ENCODE measurements around the gene STARD7.

Gene STARD7

DNA sequence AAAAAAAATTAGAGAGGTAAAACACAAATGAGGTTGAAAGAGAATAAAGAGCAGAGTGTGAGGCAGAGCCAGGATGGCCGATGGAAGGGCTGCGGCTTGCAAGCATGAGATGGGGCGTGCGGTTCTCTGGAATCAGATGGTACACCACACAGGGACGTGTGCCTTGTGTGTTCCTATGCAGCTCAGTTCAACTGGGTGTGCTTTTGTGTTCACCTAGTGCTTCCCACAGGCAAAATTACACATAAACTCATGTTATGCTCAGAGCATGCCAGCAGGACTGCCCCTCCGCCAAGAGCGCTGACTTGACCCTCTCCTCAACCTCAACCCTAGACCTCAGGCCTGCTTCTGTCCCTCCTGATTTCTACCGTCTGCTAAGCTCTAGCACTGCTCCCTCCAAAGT, 24.4 kb downstream of the STARD7 start:
- TF ChIP-seq, protein P1, sequence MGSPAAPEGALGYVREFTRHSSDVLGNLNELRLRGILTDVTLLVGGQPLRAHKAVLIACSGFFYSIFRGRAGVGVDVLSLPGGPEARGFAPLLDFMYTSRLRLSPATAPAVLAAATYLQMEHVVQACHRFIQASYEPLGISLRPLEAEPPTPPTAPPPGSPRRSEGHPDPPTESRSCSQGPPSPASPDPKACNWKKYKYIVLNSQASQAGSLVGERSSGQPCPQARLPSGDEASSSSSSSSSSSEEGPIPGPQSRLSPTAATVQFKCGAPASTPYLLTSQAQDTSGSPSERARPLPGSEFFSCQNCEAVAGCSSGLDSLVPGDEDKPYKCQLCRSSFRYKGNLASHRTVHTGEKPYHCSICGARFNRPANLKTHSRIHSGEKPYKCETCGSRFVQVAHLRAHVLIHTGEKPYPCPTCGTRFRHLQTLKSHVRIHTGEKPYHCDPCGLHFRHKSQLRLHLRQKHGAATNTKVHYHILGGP (tag by site-specific recombination; IDR thresholded peaks at IDR 0.05) = no peak
- Histone ChIP-seq H3K27ac (ENCODE audit: extremely low read depth, low read depth, low read length) (no peak overlapping the region), H3K9me3 (ENCODE audit: control insufficient read depth, insufficient read depth, low read depth, low read length) (no peaks in the 10 kb centered on the region), H3K36me3 (ENCODE audit: control insufficient read depth in 2 of 2, insufficient read depth in 1 of 2, low read length in 2 of 2) (peaks cover 39 to 47% of the 10 kb centered on the region in 2 experiments), H3K4me3 (ENCODE audit: low read depth, low read length) (no peak overlapping the region), H3K4me1 (ENCODE audit: control insufficient read depth, insufficient read depth, low read length) (peaks cover 2% of the 10 kb centered on the region; the same call in 1 of the 2 replicates)
- POLR2A ChIA-PET = no interaction called here
- CTCF ChIA-PET = no interaction called here

DNA sequence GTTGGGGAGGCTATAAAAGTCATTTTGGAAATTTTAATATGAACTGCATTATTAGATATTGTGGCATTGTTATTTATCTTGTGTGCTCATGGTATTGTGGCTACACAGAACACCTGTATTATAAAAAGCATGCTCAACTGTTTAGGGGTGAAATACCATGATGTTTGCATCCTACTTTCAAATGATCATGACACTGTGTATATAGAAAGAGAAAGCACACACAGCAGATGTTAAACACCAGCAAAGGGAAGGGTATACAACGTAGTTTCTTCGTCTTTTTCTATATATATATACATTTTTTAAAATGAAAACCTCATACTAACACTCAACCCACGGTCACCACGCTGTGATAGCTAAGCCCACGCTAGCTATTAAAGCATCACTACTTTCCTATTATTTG, 27.1 kb downstream of the STARD7 start:
- H3K36me3 ChIP-seq (ENCODE audit: control insufficient read depth in 2 of 2, insufficient read depth in 1 of 2, low read length in 2 of 2) = peaks cover 12 to 26% of the 10 kb centered on the region in 2 experiments
- H3K4me3 ChIP-seq (ENCODE audit: low read depth, low read length) = no peak overlapping the region
- H3K27ac ChIP-seq (ENCODE audit: extremely low read depth, low read depth, low read length) = no peak overlapping the region
- no peak for TF ChIP-seq ZNF114 (tag by site-specific recombination; IDR thresholded peaks at IDR 0.05)
- H3K4me1 ChIP-seq (ENCODE audit: control insufficient read depth, insufficient read depth, low read length) = peaks cover 2% of the 10 kb centered on the region; the same call in 1 of the 2 replicates
- no peaks in the 10 kb centered on the region for H3K9me3 ChIP-seq (ENCODE audit: control insufficient read depth, insufficient read depth, low read depth, low read length)
- CTCF ChIA-PET = interaction anchor here (1.5 kb wide), 1 partner anchor 43 kb away, joined by 4 read pairs; the partner anchor contains the start of gene ASTL
- POLR2A ChIA-PET = no interaction called here

DNA sequence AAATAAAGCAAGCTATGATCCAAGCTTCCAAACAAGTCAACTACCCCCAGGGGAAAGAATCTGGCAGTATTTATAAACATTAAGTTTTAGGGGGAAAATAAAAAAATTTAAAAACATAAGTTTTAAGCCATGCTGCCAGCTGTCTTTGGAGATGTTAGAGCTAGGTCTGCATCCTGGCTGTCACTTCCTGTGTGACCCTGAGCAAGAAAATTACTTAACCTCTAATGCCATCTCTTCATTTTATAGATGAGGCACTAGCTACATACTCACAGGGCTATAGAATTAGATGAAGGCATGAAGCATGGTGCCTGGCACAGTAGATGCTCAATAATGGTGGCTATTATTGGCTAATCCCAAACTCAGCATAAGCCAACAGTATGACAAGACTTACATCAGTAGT, 28.1 kb downstream of the STARD7 start:
- TF ChIP-seq, protein P2, sequence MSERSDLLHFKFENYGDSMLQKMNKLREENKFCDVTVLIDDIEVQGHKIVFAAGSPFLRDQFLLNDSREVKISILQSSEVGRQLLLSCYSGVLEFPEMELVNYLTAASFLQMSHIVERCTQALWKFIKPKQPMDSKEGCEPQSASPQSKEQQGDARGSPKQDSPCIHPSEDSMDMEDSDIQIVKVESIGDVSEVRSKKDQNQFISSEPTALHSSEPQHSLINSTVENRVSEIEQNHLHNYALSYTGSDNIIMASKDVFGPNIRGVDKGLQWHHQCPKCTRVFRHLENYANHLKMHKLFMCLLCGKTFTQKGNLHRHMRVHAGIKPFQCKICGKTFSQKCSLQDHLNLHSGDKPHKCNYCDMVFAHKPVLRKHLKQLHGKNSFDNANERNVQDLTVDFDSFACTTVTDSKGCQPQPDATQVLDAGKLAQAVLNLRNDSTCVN (tag by site-specific recombination; optimal IDR thresholded peaks at IDR 0.05) = no peak
- TF ChIP-seq KLF9 (tag by site-specific recombination; IDR thresholded peaks at IDR 0.05; ENCODE audit: low read depth) (no peak), ZNF248 (tag by site-specific recombination; IDR thresholded peaks at IDR 0.05) (no peak), ZNF843 (tag by site-specific recombination; IDR thresholded peaks at IDR 0.05) (no peak), ZNF837 (tag by site-specific recombination; IDR thresholded peaks at IDR 0.05) (no peak), ZNF48 (tag by site-specific recombination; IDR thresholded peaks at IDR 0.05) (no peak), ZNF138 (tag by site-specific recombination; IDR thresholded peaks at IDR 0.05; ENCODE audit: borderline replicate concordance) (no peak), ZNF202 (tag by site-specific recombination; IDR thresholded peaks at IDR 0.05; ENCODE audit: borderline replicate concordance) (no peak), ZNF416 (tag by site-specific recombination; IDR thresholded peaks at IDR 0.05) (no peak), ZNF184 (tag by site-specific recombination; IDR thresholded peaks at IDR 0.05) (no peak), PRDM1 (tag by site-specific recombination; IDR thresholded peaks at IDR 0.05) (no peak), KLF1 (tag by site-specific recombination; IDR thresholded peaks at IDR 0.05) (no peak), GLIS2 (tag by site-specific recombination; IDR thresholded peaks at IDR 0.05) (no peak), ZNF19 (tag by site-specific recombination; IDR thresholded peaks at IDR 0.05; ENCODE audit: low read depth) (no peak), GFI1B (tag by site-specific recombination; IDR thresholded peaks at IDR 0.05) (no peak), ZBTB21 (tag by site-specific recombination; IDR thresholded peaks at IDR 0.05) (no peak), ZNF121 (tag by site-specific recombination; IDR thresholded peaks at IDR 0.05) (no peak)
- TF ChIP-seq, protein P3, sequence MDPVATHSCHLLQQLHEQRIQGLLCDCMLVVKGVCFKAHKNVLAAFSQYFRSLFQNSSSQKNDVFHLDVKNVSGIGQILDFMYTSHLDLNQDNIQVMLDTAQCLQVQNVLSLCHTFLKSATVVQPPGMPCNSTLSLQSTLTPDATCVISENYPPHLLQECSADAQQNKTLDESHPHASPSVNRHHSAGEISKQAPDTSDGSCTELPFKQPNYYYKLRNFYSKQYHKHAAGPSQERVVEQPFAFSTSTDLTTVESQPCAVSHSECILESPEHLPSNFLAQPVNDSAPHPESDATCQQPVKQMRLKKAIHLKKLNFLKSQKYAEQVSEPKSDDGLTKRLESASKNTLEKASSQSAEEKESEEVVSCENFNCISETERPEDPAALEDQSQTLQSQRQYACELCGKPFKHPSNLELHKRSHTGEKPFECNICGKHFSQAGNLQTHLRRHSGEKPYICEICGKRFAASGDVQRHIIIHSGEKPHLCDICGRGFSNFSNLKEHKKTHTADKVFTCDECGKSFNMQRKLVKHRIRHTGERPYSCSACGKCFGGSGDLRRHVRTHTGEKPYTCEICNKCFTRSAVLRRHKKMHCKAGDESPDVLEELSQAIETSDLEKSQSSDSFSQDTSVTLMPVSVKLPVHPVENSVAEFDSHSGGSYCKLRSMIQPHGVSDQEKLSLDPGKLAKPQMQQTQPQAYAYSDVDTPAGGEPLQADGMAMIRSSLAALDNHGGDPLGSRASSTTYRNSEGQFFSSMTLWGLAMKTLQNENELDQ (tag by site-specific recombination; IDR thresholded peaks at IDR 0.05; ENCODE audit: low read depth) = no peak
- TF ChIP-seq, protein P4, sequence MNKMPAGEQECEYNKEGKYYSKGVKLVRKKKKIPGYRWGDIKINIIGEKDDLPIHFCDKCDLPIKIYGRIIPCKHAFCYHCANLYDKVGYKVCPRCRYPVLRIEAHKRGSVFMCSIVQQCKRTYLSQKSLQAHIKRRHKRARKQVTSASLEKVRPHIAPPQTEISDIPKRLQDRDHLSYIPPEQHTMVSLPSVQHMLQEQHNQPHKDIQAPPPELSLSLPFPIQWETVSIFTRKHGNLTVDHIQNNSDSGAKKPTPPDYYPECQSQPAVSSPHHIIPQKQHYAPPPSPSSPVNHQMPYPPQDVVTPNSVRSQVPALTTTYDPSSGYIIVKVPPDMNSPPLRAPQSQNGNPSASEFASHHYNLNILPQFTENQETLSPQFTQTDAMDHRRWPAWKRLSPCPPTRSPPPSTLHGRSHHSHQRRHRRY (tag by site-specific recombination; IDR thresholded peaks at IDR 0.05) = no peak
- ChIA-PET CTCF (interaction anchor here (1.1 to 1.5 kb wide), 2 partner anchors 42 to 158 kb away, joined by 4 to 6 read pairs; partner anchors contain the start of gene ASTL), POLR2A (interaction anchor here (0.6 kb wide), 1 partner anchor 87 kb away, joined by 8 read pairs; no protein-coding TSS in a partner anchor)
- Histone ChIP-seq H3K36me3 (ENCODE audit: control insufficient read depth in 2 of 2, insufficient read depth in 1 of 2, low read length in 2 of 2) (peaks cover 2 to 16% of the 10 kb centered on the region in 2 experiments; a peak in 2 of 3 replicates), H3K4me1 (ENCODE audit: control insufficient read depth, insufficient read depth, low read length) (peaks cover 2% of the 10 kb centered on the region; the same call in 1 of the 2 replicates), H3K4me3 (ENCODE audit: low read depth, low read length) (no peak overlapping the region), H3K27ac (ENCODE audit: extremely low read depth, low read depth, low read length) (no peak overlapping the region), H3K9me3 (ENCODE audit: control insufficient read depth, insufficient read depth, low read depth, low read length) (no peaks in the 10 kb centered on the region)

Data from HEK293 (cell line).